ENCODE results near the gene HORMAD2. TPM values are rescaled to one million over a fixed set of nuclear protein-coding genes. Genes with fewer than 3 reads are reported as not detected.

HORMAD2 gene
- total RNA-seq, 1 donor from 2014 or later = not detected

DNA sequence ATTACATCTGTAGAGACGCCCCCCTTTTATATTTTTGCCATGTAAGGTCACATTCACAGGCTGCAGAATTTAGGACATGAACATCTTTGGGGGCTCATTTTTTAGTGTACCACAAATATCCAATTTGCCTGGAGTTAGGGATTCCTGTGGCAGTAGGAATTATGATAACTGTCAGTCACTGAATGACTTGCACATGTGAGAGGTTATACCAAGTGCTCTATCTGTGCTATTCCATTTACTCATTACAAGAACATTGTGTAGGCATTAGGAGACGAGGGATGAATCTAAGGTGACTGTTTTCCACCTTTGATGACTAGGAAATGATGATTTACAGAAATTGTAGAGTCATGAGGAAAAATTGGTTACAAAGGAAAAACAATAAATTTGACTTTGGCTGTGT is 87.0 kb downstream of the HORMAD2 start:
- no peaks in the 10 kb centered on the region for H3K36me3 ChIP-seq (ENCODE audit: control insufficient read depth, insufficient read depth, low read length)
- TF ChIP-seq, protein P1, sequence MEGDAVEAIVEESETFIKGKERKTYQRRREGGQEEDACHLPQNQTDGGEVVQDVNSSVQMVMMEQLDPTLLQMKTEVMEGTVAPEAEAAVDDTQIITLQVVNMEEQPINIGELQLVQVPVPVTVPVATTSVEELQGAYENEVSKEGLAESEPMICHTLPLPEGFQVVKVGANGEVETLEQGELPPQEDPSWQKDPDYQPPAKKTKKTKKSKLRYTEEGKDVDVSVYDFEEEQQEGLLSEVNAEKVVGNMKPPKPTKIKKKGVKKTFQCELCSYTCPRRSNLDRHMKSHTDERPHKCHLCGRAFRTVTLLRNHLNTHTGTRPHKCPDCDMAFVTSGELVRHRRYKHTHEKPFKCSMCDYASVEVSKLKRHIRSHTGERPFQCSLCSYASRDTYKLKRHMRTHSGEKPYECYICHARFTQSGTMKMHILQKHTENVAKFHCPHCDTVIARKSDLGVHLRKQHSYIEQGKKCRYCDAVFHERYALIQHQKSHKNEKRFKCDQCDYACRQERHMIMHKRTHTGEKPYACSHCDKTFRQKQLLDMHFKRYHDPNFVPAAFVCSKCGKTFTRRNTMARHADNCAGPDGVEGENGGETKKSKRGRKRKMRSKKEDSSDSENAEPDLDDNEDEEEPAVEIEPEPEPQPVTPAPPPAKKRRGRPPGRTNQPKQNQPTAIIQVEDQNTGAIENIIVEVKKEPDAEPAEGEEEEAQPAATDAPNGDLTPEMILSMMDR (IDR thresholded peaks at IDR 0.05; ENCODE audit: insufficient read depth, low read length, poor library complexity, severe bottlenecking) = no peak

DNA sequence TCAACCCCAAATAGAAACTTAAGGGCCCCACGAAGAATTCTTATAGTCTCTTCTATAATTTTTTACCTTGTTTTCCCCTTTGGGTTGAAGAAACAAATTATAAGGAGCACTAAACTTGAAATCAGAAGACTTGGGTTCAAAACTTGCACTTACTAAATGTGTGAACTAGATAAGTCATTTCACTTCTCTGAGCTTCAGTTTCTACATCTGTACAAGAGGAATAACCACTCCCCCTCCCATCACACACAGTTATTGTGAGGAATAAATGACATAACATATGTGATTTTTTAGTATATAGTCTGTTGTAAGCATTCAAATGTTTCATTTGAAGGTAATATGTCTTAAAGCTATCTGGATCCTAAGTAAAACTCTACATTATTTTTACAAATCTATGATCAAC is 87.5 kb downstream of the HORMAD2 start:
- Histone ChIP-seq H3K27me3 (ENCODE audit: control insufficient read depth, insufficient read depth, low read length) (no peaks in the 10 kb centered on the region), H3K4me3 (ENCODE audit: low read depth, low read length) (no peak overlapping the region), H3K36me3 (ENCODE audit: control insufficient read depth, insufficient read depth, low read length) (no peaks in the 10 kb centered on the region)
- DNase-seq (ENCODE audit: low read depth) = no peak
- TF ChIP-seq, protein P1 (IDR thresholded peaks at IDR 0.05; ENCODE audit: insufficient read depth, low read length, poor library complexity, severe bottlenecking) = no peak

More for the DNA sequence above, 87.0 kb downstream of the HORMAD2 start:
- Histone ChIP-seq H3K27me3 (ENCODE audit: control insufficient read depth, insufficient read depth, low read length) (no peaks in the 10 kb centered on the region), H3K4me3 (ENCODE audit: low read depth, low read length) (no peak overlapping the region)
- no peak for DNase-seq (ENCODE audit: low read depth)

DNA sequence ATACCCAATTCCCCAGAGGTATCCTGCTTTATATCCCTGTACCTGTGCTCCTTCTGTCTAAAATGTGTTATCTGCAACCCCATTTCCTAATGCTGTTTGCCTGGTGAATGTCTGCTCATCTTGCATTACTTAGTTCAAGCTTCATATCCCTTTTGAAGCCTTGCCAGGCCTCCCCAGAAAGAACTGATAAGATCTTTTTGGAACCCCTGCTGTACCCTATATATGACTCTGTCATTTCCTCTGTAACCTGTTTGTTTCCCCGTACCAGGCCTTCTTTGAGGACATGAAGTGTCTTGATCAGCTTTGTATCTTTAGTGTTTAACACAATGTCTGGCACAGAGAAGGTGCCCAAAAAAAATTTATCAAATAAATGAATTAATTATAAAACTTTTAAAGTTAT is 88.7 kb downstream of the HORMAD2 start:
- Histone ChIP-seq H3K36me3 (ENCODE audit: control insufficient read depth, insufficient read depth, low read length) (no peaks in the 10 kb centered on the region), H3K4me3 (ENCODE audit: low read depth, low read length) (no peak overlapping the region), H3K27me3 (ENCODE audit: control insufficient read depth, insufficient read depth, low read length) (no peaks in the 10 kb centered on the region)
- TF ChIP-seq, protein P1 (IDR thresholded peaks at IDR 0.05; ENCODE audit: insufficient read depth, low read length, poor library complexity, severe bottlenecking) = no peak
- DNase-seq (ENCODE audit: low read depth) = no peak

DNA sequence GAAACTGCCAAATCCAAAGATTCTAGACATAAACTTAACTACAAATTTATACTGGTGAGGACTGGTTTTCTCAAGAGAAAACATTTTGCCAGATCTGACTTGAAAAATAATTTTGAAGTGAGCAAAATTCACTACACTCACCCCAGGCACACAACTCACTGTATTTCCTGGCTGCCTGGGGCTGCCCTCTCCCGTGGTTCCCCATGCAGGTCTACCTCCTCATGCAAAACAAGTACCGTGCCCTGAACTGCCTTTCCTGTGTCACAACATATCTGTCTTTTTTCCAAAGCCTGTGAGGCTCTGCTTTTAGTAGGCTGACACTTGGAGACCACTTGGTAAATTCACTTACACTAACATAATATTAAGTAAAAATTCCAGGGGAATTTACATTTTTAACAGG is 89.9 kb downstream of the HORMAD2 start:
- TF ChIP-seq, protein P1 (IDR thresholded peaks at IDR 0.05; ENCODE audit: insufficient read depth, low read length, poor library complexity, severe bottlenecking) = no peak
- Histone ChIP-seq H3K36me3 (ENCODE audit: control insufficient read depth, insufficient read depth, low read length) (no peaks in the 10 kb centered on the region), H3K27me3 (ENCODE audit: control insufficient read depth, insufficient read depth, low read length) (no peaks in the 10 kb centered on the region), H3K4me3 (ENCODE audit: low read depth, low read length) (no peak overlapping the region)
- no peak for DNase-seq (ENCODE audit: low read depth)

DNA sequence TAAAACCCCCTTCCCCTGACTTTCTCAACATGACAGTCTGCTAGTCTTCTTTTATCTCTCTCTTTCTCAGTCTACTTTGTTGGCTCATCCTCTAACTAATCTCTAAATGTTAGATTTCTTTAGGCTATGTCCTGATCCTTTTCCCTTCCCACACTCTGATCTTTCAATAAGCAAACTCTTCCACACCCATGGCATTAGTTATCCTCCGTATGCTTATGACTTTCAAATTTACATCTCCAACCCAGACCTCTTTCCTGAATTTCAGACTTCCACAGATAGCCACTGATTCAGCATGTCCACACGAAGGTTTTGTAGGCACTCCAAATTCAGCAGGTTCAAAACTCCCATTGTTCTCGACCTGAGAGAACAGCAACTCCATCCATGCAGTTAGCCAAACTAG is 90.7 kb downstream of the HORMAD2 start:
- Histone ChIP-seq H3K4me3 (ENCODE audit: low read depth, low read length) (no peak overlapping the region), H3K36me3 (ENCODE audit: control insufficient read depth, insufficient read depth, low read length) (no peaks in the 10 kb centered on the region), H3K27me3 (ENCODE audit: control insufficient read depth, insufficient read depth, low read length) (no peaks in the 10 kb centered on the region)
- TF ChIP-seq, protein P1 (IDR thresholded peaks at IDR 0.05; ENCODE audit: insufficient read depth, low read length, poor library complexity, severe bottlenecking) = no peak
- no peak for DNase-seq (ENCODE audit: low read depth)

DNA sequence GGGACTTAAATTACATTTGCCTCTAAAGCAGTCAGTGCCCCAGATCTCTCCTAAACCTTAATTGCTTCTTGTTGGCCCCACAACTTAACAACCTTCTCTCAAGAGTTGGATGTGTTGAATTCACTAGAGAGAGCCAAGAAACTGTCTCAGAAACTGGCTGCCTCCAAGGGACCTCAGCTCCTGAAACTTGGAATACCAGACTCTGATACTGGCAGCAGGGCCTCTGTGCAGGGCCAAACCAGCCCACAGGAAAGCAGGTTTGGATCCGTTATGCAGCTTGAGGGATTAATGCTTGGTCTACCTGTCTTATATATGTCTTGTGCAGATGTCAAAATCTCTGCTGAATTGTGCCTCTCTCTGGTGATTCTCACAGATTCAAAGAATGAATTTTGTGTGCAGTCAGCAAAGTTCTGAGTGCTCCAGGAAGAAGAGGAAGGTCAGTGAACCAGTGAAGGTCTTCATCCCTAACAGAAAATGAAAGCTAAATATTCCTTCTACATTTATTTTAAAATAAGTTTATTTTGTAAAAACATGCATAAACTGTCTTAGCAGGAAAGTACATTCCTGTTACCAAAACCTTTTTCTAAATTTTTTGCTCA is 95.5 kb downstream of the HORMAD2 start:
- no peak overlapping the region for H3K4me3 ChIP-seq (ENCODE audit: low read depth, low read length)
- no peak for DNase-seq (ENCODE audit: low read depth)

More for the DNA sequence above, 95.5 kb downstream of the HORMAD2 start:
- H3K36me3 ChIP-seq (ENCODE audit: control insufficient read depth, insufficient read depth, low read length) = no peaks in the 10 kb centered on the region
- TF ChIP-seq, protein P1 (IDR thresholded peaks at IDR 0.05; ENCODE audit: insufficient read depth, low read length, poor library complexity, severe bottlenecking) = no peak
- no peaks in the 10 kb centered on the region for H3K27me3 ChIP-seq (ENCODE audit: control insufficient read depth, insufficient read depth, low read length)
